ENCODE measurements around the gene OSBPL10. TPM values are rescaled to one million over a fixed set of nuclear protein-coding genes. Genes with fewer than 3 reads are reported as not detected.

Gene OSBPL10
- total and polyA plus RNA-seq, 2 of the 8 experiments (the other 6 are each of a cell fraction or from before 2014, with no cell fraction given) = 26.2 to 86.7 TPM

GRCh38 chr3:31728403-31728802 is 252.7 kb downstream of the OSBPL10 start (continued):
- TF ChIP-seq, protein P1, sequence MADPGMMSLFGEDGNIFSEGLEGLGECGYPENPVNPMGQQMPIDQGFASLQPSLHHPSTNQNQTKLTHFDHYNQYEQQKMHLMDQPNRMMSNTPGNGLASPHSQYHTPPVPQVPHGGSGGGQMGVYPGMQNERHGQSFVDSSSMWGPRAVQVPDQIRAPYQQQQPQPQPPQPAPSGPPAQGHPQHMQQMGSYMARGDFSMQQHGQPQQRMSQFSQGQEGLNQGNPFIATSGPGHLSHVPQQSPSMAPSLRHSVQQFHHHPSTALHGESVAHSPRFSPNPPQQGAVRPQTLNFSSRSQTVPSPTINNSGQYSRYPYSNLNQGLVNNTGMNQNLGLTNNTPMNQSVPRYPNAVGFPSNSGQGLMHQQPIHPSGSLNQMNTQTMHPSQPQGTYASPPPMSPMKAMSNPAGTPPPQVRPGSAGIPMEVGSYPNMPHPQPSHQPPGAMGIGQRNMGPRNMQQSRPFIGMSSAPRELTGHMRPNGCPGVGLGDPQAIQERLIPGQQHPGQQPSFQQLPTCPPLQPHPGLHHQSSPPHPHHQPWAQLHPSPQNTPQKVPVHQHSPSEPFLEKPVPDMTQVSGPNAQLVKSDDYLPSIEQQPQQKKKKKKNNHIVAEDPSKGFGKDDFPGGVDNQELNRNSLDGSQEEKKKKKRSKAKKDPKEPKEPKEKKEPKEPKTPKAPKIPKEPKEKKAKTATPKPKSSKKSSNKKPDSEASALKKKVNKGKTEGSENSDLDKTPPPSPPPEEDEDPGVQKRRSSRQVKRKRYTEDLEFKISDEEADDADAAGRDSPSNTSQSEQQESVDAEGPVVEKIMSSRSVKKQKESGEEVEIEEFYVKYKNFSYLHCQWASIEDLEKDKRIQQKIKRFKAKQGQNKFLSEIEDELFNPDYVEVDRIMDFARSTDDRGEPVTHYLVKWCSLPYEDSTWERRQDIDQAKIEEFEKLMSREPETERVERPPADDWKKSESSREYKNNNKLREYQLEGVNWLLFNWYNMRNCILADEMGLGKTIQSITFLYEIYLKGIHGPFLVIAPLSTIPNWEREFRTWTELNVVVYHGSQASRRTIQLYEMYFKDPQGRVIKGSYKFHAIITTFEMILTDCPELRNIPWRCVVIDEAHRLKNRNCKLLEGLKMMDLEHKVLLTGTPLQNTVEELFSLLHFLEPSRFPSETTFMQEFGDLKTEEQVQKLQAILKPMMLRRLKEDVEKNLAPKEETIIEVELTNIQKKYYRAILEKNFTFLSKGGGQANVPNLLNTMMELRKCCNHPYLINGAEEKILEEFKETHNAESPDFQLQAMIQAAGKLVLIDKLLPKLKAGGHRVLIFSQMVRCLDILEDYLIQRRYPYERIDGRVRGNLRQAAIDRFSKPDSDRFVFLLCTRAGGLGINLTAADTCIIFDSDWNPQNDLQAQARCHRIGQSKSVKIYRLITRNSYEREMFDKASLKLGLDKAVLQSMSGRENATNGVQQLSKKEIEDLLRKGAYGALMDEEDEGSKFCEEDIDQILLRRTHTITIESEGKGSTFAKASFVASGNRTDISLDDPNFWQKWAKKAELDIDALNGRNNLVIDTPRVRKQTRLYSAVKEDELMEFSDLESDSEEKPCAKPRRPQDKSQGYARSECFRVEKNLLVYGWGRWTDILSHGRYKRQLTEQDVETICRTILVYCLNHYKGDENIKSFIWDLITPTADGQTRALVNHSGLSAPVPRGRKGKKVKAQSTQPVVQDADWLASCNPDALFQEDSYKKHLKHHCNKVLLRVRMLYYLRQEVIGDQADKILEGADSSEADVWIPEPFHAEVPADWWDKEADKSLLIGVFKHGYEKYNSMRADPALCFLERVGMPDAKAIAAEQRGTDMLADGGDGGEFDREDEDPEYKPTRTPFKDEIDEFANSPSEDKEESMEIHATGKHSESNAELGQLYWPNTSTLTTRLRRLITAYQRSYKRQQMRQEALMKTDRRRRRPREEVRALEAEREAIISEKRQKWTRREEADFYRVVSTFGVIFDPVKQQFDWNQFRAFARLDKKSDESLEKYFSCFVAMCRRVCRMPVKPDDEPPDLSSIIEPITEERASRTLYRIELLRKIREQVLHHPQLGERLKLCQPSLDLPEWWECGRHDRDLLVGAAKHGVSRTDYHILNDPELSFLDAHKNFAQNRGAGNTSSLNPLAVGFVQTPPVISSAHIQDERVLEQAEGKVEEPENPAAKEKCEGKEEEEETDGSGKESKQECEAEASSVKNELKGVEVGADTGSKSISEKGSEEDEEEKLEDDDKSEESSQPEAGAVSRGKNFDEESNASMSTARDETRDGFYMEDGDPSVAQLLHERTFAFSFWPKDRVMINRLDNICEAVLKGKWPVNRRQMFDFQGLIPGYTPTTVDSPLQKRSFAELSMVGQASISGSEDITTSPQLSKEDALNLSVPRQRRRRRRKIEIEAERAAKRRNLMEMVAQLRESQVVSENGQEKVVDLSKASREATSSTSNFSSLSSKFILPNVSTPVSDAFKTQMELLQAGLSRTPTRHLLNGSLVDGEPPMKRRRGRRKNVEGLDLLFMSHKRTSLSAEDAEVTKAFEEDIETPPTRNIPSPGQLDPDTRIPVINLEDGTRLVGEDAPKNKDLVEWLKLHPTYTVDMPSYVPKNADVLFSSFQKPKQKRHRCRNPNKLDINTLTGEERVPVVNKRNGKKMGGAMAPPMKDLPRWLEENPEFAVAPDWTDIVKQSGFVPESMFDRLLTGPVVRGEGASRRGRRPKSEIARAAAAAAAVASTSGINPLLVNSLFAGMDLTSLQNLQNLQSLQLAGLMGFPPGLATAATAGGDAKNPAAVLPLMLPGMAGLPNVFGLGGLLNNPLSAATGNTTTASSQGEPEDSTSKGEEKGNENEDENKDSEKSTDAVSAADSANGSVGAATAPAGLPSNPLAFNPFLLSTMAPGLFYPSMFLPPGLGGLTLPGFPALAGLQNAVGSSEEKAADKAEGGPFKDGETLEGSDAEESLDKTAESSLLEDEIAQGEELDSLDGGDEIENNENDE (IDR thresholded peaks at IDR 0.05; ENCODE audit: insufficient replicate concordance, low read length) = no peak
- TF ChIP-seq KDM5A (IDR thresholded peaks at IDR 0.05; ENCODE audit: low read length) (no peak), CBX8 (IDR thresholded peaks at IDR 0.05; ENCODE audit: borderline replicate concordance, low read depth, low read length) (no peak), SP1 (IDR thresholded peaks at IDR 0.05; ENCODE audit: low read depth, low read length) (no peak), SIX5 (IDR thresholded peaks at IDR 0.05; ENCODE audit: low read depth, low read length) (no peak), CEBPB (IDR thresholded peaks at IDR 0.05; ENCODE audit: low read depth, low read length) (no peak), RXRA (IDR thresholded peaks at IDR 0.05; ENCODE audit: insufficient read depth, low read depth, low read length) (no peak), SAP30 (IDR thresholded peaks at IDR 0.05; ENCODE audit: insufficient read depth, insufficient replicate concordance, low read length) (no peak), SIN3A (conservative IDR thresholded peaks at IDR 0.05 in 1 of 2, IDR thresholded peaks at IDR 0.05 in 1 of 2; ENCODE audit: low read depth in 1 of 2, low read length in 2 of 2) (no peak), RAD21 (IDR thresholded peaks at IDR 0.05 in 1 of 2, conservative IDR thresholded peaks at IDR 0.05 in 1 of 2; ENCODE audit: low read depth in 2 of 2, low read length in 2 of 2) (no peak), KDM4A (IDR thresholded peaks at IDR 0.05; ENCODE audit: low read depth, low read length, severe bottlenecking) (no peak)
